GM21390 (cell line): ENCODE results near the gene CBX4.
"Not testable (repeated sequence)": the region's sequence is repeated elsewhere in the genome, so short reads cannot be mapped to it uniquely, and the experiment has no call there.

Experiments used
- ATAC-seq: cut with Tn5 transposase; IDR thresholded peaks from one replicate; pipeline ENCODE4 v1.9.1; 2021; ENCODE audit not compliant: unreplicated experiment

The CBX4 gene

DNA sequence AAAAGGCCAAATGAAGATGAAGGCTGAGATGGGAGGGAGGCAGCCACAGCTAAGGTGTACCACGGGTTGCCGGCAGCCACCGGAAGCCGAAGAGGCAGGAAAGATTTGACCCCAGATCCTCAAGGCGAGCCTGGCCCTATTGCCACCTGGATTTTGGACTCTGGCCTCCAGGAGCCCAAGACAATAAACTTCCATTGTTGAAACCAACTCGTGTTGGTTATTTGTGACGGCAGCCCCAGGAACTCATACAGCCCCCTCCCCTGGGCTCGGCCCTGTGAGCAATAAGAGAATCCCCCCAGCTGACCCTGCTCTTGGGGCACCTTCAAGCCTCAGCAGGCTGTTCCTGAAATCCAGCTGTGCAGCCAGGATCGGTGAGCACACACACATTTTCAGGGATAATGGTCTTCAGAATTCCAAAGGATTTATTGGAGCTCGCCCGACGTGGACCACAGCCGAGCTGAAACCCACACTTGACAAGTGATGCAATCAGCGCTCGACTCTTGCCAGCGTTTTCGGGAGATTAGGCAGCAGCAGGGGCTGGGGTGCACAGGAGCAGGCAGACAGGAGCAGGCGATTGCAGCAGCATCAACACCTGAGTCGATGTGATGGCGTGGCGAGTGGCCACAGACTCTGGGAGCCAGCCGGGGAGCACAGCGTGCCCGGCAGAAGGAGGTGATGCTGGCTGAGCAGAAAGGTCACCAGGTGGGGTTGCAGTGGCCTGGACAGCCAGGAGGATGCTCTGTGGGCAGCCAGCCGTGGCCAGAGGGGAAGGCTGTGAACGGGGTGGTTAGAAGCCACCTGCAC lies 22.4 kb upstream of the CBX4 start:
- ATAC-seq: no peak

DNA sequence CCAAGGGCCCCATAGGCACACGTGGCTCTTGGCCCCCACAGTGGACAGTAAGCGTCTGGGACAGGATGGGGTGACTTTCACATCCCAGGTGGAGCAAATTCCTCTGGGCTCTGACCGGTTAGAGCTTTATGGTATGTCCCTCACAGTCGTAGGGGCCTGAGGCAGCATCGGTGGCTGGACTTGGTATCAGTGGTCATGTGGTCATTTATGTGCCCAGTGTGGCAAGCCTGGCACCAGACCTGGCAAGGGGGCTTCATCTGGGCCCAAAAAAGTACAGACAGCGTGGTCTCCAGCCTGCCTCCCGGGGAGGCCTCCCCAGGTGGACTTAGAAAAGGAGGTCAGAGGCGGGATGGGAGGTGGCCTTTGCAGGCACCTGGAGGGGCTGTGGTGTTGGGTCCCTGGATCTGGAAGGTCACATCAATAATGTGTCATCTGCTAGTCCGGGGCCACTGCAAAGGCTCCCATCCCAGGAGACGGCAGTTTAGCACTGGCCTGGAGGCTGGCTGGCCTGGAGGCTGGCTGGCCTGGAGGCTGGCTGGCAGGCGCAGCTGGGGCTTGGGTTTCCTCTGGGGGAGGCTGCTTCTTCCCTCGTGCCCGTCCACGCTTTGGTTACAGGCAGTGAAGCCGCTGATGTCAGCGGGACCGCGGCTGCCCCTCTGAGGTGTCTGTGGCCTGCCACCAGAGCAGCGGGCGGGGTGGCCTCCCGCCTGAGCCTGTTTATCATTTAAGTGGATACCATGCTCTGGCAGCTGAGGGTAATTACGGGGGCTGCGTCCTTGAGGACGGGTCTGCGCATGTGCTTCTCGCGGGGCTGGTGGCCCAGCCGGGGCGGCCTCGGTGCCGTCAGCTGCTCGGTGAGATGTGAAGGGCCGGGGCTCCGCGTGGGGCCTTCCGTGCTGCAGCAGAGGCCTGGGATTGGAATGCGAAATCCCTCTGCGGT lies 20.7 kb upstream of the CBX4 start:
- no peak for ATAC-seq

DNA sequence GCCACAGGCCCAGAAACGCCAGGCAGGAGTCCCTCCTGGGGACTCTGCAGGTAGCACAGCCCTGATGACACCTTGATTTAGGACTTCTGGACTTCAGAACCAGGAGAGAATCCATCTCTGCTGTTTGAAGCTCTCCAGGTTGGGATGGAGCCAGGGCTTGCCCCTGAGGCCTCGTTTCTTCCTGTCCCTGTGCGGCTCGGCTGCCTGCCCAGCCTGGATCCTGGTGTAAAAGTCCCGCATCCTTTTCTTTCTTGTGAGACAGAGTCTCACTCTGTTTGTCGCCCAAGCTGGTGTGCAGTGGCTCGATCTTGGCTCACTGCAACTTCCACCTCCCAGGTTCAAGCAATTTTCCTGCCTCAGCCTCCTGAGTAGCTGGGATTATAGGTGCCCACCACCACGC lies 17.9 kb upstream of the CBX4 start:
- ATAC-seq: no peak

DNA sequence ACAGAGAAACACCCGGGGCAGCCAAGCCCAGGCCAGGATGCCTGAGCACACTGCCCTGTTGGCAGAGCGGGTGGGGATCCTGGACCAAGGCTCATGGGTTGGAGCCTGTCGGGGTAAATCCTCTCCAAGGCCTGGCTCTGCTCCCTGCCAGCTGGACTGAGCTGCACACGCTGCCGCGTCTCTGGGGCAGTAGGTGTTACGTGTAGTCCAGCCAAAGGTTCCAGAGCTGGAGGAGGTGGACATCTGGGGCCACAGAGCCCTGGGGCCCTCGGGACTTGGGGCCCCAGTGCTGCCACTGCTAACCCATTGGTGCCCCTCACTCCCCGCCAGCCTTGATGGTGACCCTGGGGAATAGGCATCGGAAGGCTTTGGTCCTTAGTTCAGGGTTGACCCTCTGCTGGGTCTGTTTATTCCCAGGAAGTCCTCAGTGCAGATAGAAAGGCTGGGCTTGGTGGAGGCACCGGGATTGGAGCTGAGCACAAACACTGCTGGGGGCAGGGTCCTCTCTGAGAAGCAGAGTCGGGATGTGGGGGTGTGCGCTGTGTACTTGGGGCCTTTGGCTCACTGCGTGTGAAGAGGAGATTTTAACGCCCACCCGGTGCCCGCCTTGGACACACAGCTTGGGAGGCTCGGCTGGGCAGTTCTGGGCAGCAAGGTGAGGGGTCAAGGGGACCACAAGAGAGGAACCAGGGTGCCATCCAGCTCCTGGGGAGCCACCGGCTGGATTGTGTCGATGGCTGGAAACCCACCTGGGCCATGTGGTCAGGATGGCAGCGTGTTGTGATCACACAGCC lies 16.3 kb upstream of the CBX4 start:
- ATAC-seq: no peak

DNA sequence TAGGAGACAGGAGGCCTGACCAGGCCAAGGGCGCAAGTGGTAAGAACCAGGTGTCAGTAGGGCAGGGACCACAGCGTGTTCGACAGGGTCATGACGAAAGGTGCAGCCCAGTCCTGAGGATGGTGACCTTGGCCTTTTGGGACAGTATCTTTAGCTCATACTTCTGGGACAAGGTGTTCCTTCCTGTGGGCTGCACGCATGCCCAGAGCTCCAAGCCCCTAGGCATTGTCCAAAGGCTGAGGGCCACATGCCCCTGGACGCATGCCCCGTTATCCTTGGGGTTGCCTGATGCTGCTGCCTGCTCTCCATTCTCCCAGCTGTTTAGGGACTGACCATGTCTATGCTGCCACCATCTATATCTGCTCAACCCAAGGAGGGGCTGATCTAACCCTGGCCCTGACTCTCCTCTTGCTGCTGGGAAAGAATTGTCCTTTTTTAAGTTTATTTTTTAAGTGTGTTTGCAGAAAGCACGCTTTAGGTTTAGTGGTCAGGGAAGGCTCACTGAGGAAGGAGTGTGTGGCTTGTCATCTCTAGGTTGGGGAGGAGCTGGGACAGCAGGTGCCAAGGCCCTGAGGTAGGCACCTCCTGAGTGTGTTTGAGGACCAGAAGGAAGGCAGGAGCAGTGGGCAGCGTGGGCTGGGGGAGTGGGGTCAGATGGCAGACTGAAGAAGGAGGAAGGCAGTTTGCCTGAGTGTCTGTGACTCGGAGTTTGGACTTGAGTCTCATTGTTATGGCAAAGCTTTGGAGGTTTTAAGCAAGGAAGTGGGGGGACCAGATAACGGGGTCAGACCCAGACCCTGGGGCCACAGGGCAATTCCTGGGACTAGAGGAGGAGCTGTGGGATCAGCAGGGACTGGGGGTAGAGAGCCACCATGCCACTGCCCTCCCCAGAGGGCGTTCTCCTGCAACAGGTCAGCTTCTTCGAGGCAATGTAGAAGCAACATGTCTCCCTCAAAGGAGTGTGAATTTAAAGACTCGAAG lies 15.1 kb upstream of the CBX4 start:
- no peak for ATAC-seq

DNA sequence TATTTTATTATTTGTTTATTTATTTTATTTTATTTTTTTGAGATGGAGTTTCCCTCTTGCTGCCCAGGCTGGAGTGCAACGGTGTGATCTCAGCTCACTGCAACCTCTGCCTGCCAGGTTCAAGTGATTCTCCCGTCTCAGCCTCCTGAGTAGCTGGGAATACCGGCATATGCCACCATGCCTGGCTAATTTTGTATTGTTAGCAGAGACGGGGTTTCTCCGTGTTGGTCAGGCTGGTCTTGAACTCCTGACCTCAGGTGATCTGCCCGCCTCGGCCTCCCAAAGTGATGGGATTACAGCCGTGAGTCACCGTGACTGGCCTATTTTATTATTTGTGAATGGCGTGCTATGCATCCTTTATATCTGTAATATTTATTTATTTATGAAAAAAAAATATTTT lies 13.9 kb upstream of the CBX4 start:
- not testable (repeated sequence) for ATAC-seq

DNA sequence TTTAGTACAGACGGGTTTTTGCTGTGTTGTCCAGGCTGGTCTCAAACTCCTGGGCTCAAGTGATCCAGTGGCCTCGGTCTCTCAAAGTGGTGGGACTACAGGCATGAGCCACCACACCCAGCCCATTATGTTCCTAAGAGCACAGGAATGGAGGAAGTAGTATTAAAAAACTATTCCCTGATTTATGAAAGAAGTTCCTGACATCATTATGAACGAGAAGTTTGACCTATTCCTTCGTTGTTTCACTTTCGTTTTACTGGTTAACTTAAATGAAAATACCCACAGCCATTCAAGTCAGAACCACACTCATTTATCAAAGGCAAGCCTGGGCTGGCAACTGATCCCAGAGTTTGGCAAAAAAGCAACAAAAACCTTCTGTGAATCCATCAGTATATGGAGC lies 13.5 kb upstream of the CBX4 start:
- no peak for ATAC-seq

DNA sequence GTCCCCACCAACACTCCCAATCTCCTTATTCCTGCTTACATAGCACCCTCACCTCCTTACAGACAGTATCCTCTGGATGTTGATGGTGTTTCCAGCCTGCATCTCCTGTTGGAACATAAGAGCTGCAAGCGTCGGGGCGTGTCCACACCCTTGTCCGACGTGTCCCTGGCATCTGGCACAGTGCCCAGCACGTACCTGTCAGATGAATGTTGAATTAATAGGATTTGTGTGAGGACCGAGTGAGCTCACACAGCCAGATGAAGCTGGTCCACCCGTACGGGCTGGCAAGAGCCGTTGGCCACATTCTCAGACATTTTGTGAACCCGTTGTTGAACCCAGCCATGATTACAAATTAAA lies 12.2 kb upstream of the CBX4 start:
- ATAC-seq: no peak

DNA sequence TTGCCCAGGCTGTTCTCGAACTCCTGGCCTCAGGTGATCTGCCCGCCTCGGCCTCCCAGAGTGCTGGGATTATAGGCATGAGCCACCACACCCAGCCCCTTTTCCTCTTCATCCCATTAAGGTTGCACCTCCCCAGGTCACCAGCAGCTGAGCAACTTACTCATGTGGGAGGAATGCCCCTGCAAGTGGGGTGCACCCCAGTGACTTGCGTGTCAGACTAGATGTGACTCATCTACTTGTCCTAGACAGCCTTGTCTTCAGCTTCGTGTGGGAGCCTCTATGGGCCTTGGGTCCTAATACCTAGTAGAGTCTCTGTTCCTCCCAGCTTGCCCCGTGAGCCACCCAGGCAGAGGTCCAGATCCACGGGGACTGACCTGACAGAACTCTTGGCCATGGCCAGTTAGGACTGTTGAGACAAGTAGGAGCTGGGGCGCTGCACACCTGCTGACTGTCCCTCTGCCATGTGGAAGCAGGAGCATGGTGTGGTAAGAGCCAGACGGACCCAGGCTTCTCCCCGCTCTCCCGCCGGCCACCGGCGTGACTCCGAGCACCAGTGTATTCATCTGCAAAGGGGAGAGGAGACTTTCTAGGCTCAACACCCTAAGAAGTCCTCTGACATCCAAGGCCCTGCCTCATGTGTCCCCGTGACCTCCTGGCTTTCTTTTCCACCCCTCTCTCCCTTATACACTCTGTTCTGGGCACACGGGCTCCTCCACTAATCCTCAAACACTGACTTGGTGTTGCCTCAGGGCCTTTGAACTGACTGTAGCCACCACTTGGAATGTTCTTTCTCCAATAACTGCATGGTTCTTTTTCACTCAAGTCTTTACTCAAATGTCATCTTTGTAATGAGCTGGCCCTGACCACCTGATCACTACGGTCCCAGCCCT lies 11.6 kb upstream of the CBX4 start:
- ATAC-seq: no peak

DNA sequence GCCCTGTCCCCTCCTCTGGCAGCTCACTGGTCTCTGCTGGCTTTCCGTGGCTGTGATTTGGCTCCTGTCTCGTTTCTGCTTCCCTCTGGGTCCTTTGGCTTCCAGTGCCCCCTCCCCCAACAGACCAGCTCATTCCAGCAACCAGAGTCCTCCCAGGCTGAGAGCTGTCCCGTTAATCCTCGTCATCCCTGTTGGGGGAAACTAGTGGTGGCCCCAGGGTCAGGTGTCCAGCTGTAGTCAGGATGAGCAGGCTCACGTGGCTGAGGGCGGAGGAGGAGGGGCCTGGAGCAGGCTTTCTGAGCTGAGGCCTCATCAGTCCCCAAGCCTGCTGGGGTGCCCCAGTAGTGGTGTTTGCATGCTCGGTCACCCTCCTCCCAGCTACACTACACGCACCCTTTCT lies 10.7 kb upstream of the CBX4 start:
- no peak for ATAC-seq

DNA sequence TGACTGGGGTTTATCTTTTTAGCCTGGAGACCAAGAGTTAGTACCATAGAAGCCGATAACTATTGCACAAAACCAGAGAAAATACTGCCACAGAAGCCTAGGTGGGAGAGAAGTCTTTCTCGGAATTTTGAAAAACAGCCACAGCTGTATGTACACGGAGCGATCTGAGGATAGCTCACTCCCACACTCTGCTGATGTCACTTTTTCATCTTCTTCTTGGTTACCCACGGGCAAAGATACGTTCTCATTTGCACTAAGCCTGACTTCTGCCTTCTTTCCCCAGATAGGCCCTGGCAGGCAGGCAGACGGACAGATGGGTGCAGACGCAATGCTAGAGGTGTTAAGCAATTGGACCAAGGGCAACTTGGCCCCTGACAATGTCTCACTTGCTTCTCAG lies 9.1 kb upstream of the CBX4 start:
- ATAC-seq: no peak

DNA sequence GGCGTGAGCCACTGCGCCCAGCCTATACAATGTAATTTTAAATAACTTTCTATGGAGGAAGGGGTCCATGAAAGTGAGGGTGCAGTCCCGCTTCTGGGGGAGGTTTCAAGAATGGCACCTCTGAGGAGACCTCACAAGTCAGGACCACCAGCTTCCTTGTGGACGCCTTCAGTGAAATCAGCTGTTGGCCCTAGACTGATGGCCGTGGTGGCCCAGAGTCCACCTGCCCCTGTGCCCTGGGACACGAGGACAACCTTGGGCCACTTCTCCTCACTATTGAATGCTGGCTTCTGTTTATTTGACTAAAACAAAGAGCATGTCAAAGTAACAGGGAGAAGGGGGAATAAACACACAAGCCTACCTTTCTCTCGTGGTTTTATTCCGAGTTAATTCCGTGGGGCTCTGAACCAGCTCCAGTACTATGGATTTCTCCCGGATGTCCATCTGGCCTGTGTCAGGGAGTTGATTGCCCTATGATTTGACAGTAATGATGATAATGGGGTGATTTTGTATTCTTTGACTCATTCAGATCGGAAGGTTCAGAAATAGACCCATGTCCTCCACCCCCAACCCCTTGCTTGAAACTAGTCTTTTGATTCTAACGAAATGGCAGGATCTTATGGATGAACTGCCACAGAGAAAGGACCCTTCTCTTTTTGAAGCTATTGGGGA lies 8.6 kb upstream of the CBX4 start:
- ATAC-seq: no peak

DNA sequence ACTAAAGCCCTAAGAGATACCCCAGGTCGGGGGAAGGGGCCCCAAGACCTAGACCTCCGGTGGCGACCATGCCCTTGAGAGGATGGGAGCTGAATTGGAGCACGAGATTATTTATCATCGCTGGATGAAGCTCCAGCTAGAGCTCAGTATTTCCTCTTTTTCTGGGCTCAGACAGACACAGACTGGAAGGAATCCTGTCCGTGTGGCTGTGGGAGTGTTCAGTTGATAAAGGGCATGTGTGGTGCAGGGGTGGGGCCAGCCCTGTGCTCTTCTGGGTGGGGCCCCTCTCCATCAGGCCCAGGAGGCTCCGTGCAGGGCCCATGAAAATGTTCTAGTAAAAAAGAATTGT lies 6.3 kb upstream of the CBX4 start:
- ATAC-seq: no peak

DNA sequence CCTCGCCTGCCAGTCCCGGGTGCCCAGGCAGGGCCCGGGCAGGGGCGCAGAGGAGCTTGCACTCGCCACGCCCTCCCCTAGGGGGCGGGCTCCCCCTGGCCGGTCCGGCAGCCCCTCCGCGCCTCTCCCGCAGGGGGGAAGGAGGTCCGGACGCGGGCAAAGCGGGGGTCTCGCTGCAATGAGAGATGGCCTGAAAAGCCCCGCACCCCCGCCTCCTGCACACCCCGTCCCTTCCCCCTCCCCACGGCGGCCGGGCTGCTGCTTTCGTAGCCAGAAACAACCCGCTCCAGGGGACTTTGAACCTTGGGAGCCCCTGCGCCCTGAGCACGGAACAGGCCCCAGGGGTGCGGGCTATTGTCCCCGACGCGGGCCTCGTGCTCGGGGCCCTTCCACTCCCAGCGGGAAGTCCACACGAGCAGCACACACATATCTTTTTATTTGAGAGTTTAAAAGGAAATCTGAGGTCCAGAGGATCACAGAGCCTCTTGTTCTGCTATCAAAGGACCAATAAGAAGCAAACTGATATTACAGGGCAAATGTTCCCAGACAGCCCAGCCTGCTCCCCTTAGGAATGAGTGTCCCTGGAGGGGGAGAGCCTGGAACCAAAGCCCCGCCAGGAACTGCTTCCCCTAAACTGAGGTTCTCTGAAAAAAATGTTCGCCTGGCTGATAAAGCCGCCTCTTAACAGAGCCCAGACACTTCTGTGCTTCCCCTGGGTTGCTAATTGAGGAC lies 5.8 kb upstream of the CBX4 start:
- ATAC-seq: no peak

DNA sequence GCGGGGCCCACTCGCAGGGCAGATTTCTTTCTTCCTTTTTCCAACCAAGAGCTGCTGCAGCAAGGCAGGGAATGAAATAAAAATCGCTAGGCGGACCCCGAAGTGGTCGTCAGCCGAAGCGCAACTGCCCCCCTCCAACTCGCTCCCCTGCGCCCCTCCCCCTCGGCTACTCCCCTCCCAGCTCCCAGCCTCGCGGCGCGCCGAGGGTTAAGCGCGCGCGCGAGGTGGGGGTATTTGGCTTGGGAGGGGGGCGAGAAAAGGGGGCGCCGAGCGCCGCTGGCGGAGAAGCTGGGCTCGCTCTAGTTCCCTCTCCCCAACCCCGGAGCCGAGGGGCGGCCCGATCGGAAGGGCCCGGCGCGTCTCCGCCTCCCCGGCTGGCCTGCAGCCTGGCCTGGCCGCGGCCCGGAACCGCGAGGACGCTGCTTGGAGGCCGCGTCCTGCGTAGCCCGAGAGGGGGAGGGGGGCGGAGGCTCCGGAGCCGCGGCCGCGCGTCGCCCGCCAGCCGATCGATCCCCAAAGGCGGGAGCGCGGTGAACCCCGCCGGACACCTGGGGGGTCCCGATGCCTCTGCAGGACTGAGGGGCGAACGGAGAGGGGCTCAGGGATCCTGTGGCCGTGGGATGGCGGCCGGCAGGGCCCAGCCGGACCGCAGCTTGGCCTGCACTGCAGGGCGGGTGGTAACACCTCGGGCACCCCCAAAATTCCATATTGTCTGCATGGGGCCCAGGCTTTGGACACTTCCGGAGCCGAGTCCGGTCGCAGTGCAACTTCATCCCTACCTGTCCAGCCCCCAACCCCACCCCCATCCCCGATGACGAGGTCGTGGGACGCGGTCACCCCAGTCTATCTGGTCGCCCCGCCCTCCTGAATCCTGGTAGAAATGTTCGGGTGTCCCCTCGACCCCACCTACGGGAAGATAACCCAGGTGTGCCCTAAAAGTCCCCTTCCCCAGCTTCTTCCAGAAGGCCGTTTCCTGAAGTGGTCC lies 4.9 kb upstream of the CBX4 start:
- ATAC-seq: no peak

DNA sequence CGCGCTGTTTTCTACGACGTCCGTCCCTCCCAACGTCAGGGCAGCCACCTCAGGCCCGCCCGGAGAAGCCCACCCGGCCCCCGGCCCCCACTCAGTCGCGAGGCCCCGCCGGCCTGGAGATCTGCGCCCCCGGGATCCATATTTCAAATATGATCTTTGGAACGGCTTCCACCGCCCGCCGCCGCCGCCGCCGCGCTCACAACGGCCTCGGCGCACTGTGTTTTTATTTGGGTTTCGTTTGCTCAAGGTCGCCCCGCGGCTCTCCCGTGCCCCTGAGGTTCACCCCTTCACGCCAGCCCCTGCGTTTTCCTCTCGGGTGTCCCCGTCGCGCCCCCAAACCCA lies 4.2 kb upstream of the CBX4 start:
- ATAC-seq: no peak
